GM12878 (cell line): ENCODE data around the gene KPNA3. TPM values are rescaled to one million over a fixed set of nuclear protein-coding genes. Genes with fewer than 3 reads are reported as not detected.
A peak's percentile ranks its signal among the peaks of the same experiment; 100 is the strongest.

Source experiments
- ATAC-seq: fragments of 200-7000 bp; cut with Tn5 transposase; 3 replicates; pipeline ENCODE4 v1.9.1; 2020; ENCODE audit warnings: mild to moderate bottlenecking, moderate library complexity
- BruUV-seq: library from RNA; stranded (reverse); fragments of 400-500 nt; replicated peaks from 2 replicates; lab custom pipeline; 2021; lab: Mats Ljungman, UMichigan
- CTCF ChIA-PET: fragments of 300-600 bp; sonication (Branson Sonifier 250); formaldehyde crosslinking; extraction: SDS; loops from one replicate; lab custom pipeline; 2021; ENCODE audit warnings: inconsistent platforms; lab: Yijun Ruan, JAX
- POLR2A ChIA-PET: fragments of 350-600 bp; formaldehyde crosslinking; extraction: SDS; loops from one replicate; lab custom pipeline; 2021; ENCODE audit warnings: inconsistent platforms; lab: Charles Lee
- RAD21 ChIA-PET: fragments of 300-600 bp; sonication (Branson Sonifier 250); formaldehyde crosslinking; loops from one replicate; lab custom pipeline; 2023; ENCODE audit warnings: antibody characterized with exemption; ENCODE audit not compliant: unreplicated experiment; lab: Charles Lee
- SMC1A ChIA-PET: fragments of 300-600 bp; sonication (Branson Sonifier 250); formaldehyde crosslinking; loops from one replicate; lab custom pipeline; 2023; ENCODE audit not compliant: unreplicated experiment, uncharacterized antibody; lab: Charles Lee
- DNase-seq: peaks from one replicate; pipeline ENCODE4 v3.0.0-alpha.2; 2011; ENCODE audit warnings: low read depth, low spot score
- FAIRE-seq: peaks from 3 replicates; lab custom pipeline; 2011; peaks lifted over from hg19 to GRCh38; lab: Jason Lieb, UNC
- H2AFZ ChIP-seq: 2 replicates; pipeline ENCODE4 v1.6.0; 2011; ENCODE audit warnings: low read depth, low read length, control low read depth; ENCODE audit not compliant: control insufficient read depth
- H3K27ac ChIP-seq: 2 replicates; pipeline ENCODE4 v1.5.1; 2011; ENCODE audit warnings: control low read depth; ENCODE audit not compliant: control insufficient read depth, insufficient read depth
- H3K27me3 ChIP-seq, 2 experiments: replicated peaks in 1 of 2; 2 replicates each; pipeline versions ENCODE4 v1.6.0 to v1.6.1; 2011; ENCODE audit warnings: low read length in 1 of 2; ENCODE audit not compliant: control insufficient read depth in 2 of 2, insufficient read depth in 2 of 2
- H3K36me3 ChIP-seq, 2 experiments: 2 replicates each; pipeline ENCODE4 v1.5.1; 2011; ENCODE audit warnings: low read length in 1 of 2; ENCODE audit not compliant: control insufficient read depth in 2 of 2, insufficient read depth in 2 of 2
- H3K4me1 ChIP-seq: 2 replicates; pipeline ENCODE4 v1.6.1; 2011; ENCODE audit warnings: mild to moderate bottlenecking, low read length, moderate library complexity, mixed read lengths; ENCODE audit not compliant: control insufficient read depth, insufficient read depth
- H3K4me2 ChIP-seq: 2 replicates; pipeline ENCODE4 v1.6.0; 2011; ENCODE audit warnings: control low read depth; ENCODE audit not compliant: control insufficient read depth, insufficient read depth
- H3K4me3 ChIP-seq: fragments of 200-600 bp; sonication (generic); 2 replicates; pipeline ENCODE4 v1.5.1; 2016
- H3K79me2 ChIP-seq: 2 replicates; pipeline ENCODE4 v1.6.0; 2011; ENCODE audit warnings: low read length; ENCODE audit not compliant: control insufficient read depth, insufficient read depth
- H3K9ac ChIP-seq: 2 replicates; pipeline ENCODE4 v1.8.0; 2011; ENCODE audit warnings: low read length, control low read depth, mixed read lengths; ENCODE audit not compliant: control insufficient read depth, insufficient read depth
- H3K9me3 ChIP-seq: replicated peaks from 3 replicates; pipeline ENCODE4 v1.5.1; 2011; ENCODE audit warnings: mild to moderate bottlenecking, low read length; ENCODE audit not compliant: control insufficient read depth, insufficient read depth
- H4K20me1 ChIP-seq: 2 replicates; pipeline ENCODE4 v1.6.0; 2011; ENCODE audit not compliant: control insufficient read depth, insufficient read depth
- NR2F1 ChIP-seq: fragments of 450-650 bp; conservative IDR thresholded peaks from 2 replicates; pipeline ENCODE4 v1.6.1; 2017; ENCODE audit warnings: mild to moderate bottlenecking
- WRNIP1 ChIP-seq: IDR thresholded peaks from 2 replicates; pipeline ENCODE4 v1.6.1; 2011; ENCODE audit warnings: low read depth, low read length, improper control_type of control experiment, borderline replicate concordance
- ZBTB33 ChIP-seq: fragments of 450-650 bp; IDR thresholded peaks from 2 replicates; pipeline ENCODE4 v1.6.1; 2017; ENCODE audit warnings: mild to moderate bottlenecking
- WGBS: methylation state at CpG from one replicate; pipeline ENCODE4 v1.1.6; 2016; ENCODE audit warnings: low lambda C conversion rate; ENCODE audit not compliant: insufficient replicate concordance, insufficient coverage; ENCODE audit errors: missing lambda C conversion rate; 5-methylcytosine and 5-hydroxymethylcytosine counted together
- in situ Hi-C: fragments of 300-500 bp; cut with MboI; formaldehyde crosslinking; loops from 9 replicates; pipeline ENCODE4 v1.14.3; 2018; ENCODE audit warnings: mixed read lengths
- intact Hi-C: fragments of 100-400 bp; cut with micrococcal nuclease; formaldehyde crosslinking; loops from one replicate; pipeline ENCODE4 v1.14.2; 2022; ENCODE audit not compliant: unreplicated experiment
- polyA plus RNA-seq, 11 experiments: library from polyadenylated mRNA; depleted of rRNA in 4 of 11; unstranded in 6 of 11; stranded (reverse) in 5 of 11; fragments of >200 nt; fragmentation: Nextera tagmentation in 4 of 11; fragmentation: Illumina TruSeq in 1 of 11; extraction: Ambion mirVana in 4 of 11; extraction: Trizol in 1 of 11; gene quantifications; 1 replicate in 1 of 11; 2 replicates in 10 of 11; pipeline versions ENCODE4 v1.2.1 to v1.2.3, GENCODE V29; 2011 to 2016; ENCODE audit warnings: inconsistent platforms in 2 of 11, missing spikeins in 2 of 11, low read depth in 1 of 11
- total RNA-seq, 4 experiments: library from RNA; depleted of rRNA in 3 of 4; stranded (reverse); fragments of >200 nt in 3 of 4; fragmentation: Illumina TruSeq in 1 of 4; extraction: Trizol in 1 of 4; gene quantifications; 2 replicates each; pipeline versions ENCODE4 v1.2.1 to v1.2.3, GENCODE V29; 2013 to 2021
- TF ChIP-seq, protein P1 (sequence below): fragments of 450-650 bp; IDR thresholded peaks from 2 replicates; pipeline ENCODE4 v1.6.1; 2018; ENCODE audit warnings: borderline replicate concordance, mild to moderate bottlenecking; ENCODE audit not compliant: partially characterized antibody

Gene KPNA3
- total and polyA plus RNA-seq, 10 of the 15 experiments (the other 5 are each of a cell fraction or from before 2014, with no cell fraction given) = 23.3 to 50.5 (median 31.1) TPM

DNA sequence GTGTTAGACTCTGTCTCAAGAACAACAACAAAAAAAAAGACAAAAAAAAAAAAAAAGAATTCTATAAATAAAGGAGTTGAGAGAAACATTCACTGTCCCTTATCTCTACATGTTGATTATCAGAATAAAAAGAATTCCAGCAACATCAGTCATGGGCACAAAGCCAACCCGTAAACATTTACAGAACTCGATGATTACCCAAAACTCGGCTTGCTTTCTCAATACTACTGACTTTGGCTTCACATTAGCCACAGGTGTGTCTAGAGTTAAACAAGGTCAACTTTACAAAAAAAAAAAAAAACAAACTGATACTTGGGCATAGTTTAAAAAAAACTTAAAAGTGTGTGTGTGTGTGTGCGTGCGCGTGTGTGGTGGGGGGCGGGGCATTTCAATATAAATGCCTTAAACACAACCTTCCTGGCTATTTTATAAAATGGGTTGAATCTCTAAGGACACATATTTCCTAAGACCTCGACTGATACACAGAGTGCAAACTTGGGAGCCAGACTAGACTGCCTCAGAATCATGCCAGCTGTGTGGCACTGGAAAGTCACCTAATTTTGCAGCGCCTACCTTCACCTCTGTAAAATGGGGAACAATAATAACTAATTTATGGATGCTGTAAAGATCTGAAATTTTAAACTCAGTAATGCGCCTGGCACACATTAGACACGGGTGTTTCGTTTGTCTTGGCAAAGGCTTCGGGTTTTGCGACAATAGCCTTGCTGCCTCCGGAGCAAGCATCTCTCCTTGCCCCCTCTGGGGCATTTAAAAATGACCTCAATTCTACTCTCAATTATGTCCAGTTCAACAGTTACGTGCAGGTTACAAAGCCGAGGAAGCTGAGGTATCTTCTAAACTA lies 102.1 kb downstream of the KPNA3 start:
- TF ChIP-seq NR2F1 (0 out of 2 replicates have a peak, but pooled peaks have one; percentile 0), ZBTB33 (no peak), WRNIP1 (no peak)
- TF ChIP-seq, protein P1, sequence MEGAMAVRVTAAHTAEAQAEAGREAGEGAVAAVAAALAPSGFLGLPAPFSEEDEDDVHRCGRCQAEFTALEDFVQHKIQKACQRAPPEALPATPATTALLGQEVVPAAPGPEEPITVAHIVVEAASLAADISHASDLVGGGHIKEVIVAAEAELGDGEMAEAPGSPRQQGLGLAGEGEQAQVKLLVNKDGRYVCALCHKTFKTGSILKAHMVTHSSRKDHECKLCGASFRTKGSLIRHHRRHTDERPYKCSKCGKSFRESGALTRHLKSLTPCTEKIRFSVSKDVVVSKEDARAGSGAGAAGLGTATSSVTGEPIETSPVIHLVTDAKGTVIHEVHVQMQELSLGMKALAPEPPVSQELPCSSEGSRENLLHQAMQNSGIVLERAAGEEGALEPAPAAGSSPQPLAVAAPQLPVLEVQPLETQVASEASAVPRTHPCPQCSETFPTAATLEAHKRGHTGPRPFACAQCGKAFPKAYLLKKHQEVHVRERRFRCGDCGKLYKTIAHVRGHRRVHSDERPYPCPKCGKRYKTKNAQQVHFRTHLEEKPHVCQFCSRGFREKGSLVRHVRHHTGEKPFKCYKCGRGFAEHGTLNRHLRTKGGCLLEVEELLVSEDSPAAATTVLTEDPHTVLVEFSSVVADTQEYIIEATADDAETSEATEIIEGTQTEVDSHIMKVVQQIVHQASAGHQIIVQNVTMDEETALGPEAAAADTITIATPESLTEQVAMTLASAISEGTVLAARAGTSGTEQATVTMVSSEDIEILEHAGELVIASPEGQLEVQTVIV = peak; percentile 23
- FAIRE-seq = no peak

More for the DNA sequence above, 102.1 kb downstream of the KPNA3 start:
- Histone ChIP-seq H3K79me2 (peaks cover 23% of the 10 kb centered on the region), H3K4me3 (peak overlapping the region; percentile 81), H3K9ac (peak overlapping the region; percentile 72), H2AFZ (peak overlapping the region; percentile 95), H3K9me3 (no peaks in the 10 kb centered on the region), H3K27ac (peak overlapping the region; percentile 7; the same call in 1 of the 2 replicates), H4K20me1 (no peaks in the 10 kb centered on the region), H3K27me3 (no peaks in the 10 kb centered on the region), H3K4me2 (peak overlapping the region; percentile 94), H3K4me1 (no peaks in the 10 kb centered on the region; the same call in 1 of the 2 replicates), H3K36me3 (no peaks in the 10 kb centered on the region; a peak in 1 of 4 replicates)
- DNase-seq (no peak), ATAC-seq (peak; percentile 43)
- CTCF ChIA-PET = interaction anchor here (1.2 to 1.9 kb wide), 4 partner anchors 97 to 246 kb away, joined by 3 to 15 read pairs (median 3); partner anchors contain the start of genes KPNA3 and SPRYD7
- SMC1A ChIA-PET = interaction anchor here (0.7 to 1.9 kb wide), 8 partner anchors 11 to 103 kb away, joined by 3 to 8 read pairs (median 4); partner anchors contain the start of gene KPNA3
- RAD21 ChIA-PET = interaction anchor here (1.6 kb wide), 1 partner anchor 103 kb away, joined by 6 read pairs; the partner anchor contains the start of gene KPNA3
- POLR2A ChIA-PET = interaction anchor here (0.6 to 1.1 kb wide), 4 partner anchors 62 to 195 kb away, joined by 3 to 9 read pairs (median 5); partner anchors contain the start of genes KPNA3 and PHF11
- 18% methylated on average over 17 of the region's 17 CpGs for WGBS
- BruUV-seq = TSS peak; percentile 51
- in situ Hi-C loops (no loop called here), intact Hi-C loops (loop anchor here (2.0 kb wide), 1 partner anchor 102 kb away; the partner anchor contains the start of gene KPNA3)
